Endodermal cell (in vitro differentiated cells): ENCODE results near the gene KRT6C. TPM values are rescaled to one million over a fixed set of nuclear protein-coding genes. Genes with fewer than 3 reads are reported as not detected.

ENCODE experiments used
- DNase-seq: peaks from one replicate; pipeline ENCODE4 v3.0.0-alpha.2; 2017
- H3K27ac ChIP-seq: 2 replicates; pipeline ENCODE4 v1.5.1; 2013; ENCODE audit warnings: mild to moderate bottlenecking, low read depth, low read length, moderate library complexity
- H3K27me3 ChIP-seq: 2 replicates; pipeline ENCODE4 v1.6.1; 2013; ENCODE audit warnings: mild to moderate bottlenecking, low read length, moderate library complexity; ENCODE audit not compliant: insufficient read depth, control insufficient read depth, poor library complexity, severe bottlenecking
- H3K36me3 ChIP-seq: 2 replicates; pipeline ENCODE4 v1.7.0; 2013; ENCODE audit warnings: mild to moderate bottlenecking, low read length, moderate library complexity; ENCODE audit not compliant: control insufficient read depth, insufficient read depth
- H3K4me1 ChIP-seq: one replicate; pipeline ENCODE4 v1.7.0; 2013; ENCODE audit warnings: low read length; ENCODE audit not compliant: control insufficient read depth, insufficient read depth
- H3K4me3 ChIP-seq: 2 replicates; pipeline ENCODE4 v1.5.1; 2013; ENCODE audit warnings: mild to moderate bottlenecking, low read length, moderate library complexity
- H3K9ac ChIP-seq: 2 replicates; pipeline ENCODE4 v1.6.1; 2013; ENCODE audit warnings: mild to moderate bottlenecking, low read length, moderate library complexity; ENCODE audit not compliant: poor library complexity, severe bottlenecking; ENCODE audit errors: extremely low read depth
- H3K9me3 ChIP-seq: 2 replicates; pipeline ENCODE4 v1.6.1; 2013; ENCODE audit warnings: mild to moderate bottlenecking, low read length, moderate library complexity; ENCODE audit not compliant: control insufficient read depth
- H3K27ac Mint-ChIP-seq: 2 replicates; pipeline ENCODE4 v1.8.0; 2020; ENCODE audit warnings: mixed read lengths
- H3K27me3 Mint-ChIP-seq: 2 replicates; pipeline ENCODE4 v1.8.0; 2021; ENCODE audit warnings: mild to moderate bottlenecking, mixed read lengths; ENCODE audit not compliant: insufficient read depth
- H3K36me3 Mint-ChIP-seq: 2 replicates; pipeline ENCODE4 v1.8.0; 2020; ENCODE audit warnings: low read depth, mixed read lengths
- H3K4me1 Mint-ChIP-seq: 2 replicates; pipeline ENCODE4 v1.8.0; 2020; ENCODE audit warnings: mixed read lengths
- H3K4me3 Mint-ChIP-seq: 2 replicates; pipeline ENCODE4 v1.8.0; 2020; ENCODE audit warnings: mild to moderate bottlenecking, moderate library complexity, mixed read lengths
- H3K9me3 Mint-ChIP-seq: 2 replicates; pipeline ENCODE4 v1.8.0; 2020; ENCODE audit warnings: mild to moderate bottlenecking, mixed read lengths
- WGBS, 2 experiments: methylation state at CpG; one replicate each; pipeline versions ENCODE4 v1.1.5 to v1.1.7; 2013; ENCODE audit warnings: missing lambda C conversion rate in 2 of 2, mixed read lengths in 1 of 2; ENCODE audit not compliant: insufficient coverage in 1 of 2, insufficient read length in 1 of 2; 5-methylcytosine and 5-hydroxymethylcytosine counted together
- total RNA-seq, 2 donors: library from RNA; stranded (reverse); fragmentation: NEBNext Ultra II Directional in 1 of 2; extraction: Animal tissue kit (Norgen Biotek cat#: 25700) in 1 of 2; gene quantifications; 2 replicates in 1 of 2; 3 replicates in 1 of 2; pipeline ENCODE4 v1.2.1, GENCODE V29; 2021
- TF ChIP-seq, protein P1 (sequence below): fragments of 200-600 bp; sonication (generic); conservative IDR thresholded peaks from 2 replicates; pipeline ENCODE4 v1.5.0; 2021; ENCODE audit warnings: antibody characterized with exemption, mild to moderate bottlenecking

KRT6C gene
- total RNA-seq, 2 donors from 2014 or later, result not detected

DNA sequence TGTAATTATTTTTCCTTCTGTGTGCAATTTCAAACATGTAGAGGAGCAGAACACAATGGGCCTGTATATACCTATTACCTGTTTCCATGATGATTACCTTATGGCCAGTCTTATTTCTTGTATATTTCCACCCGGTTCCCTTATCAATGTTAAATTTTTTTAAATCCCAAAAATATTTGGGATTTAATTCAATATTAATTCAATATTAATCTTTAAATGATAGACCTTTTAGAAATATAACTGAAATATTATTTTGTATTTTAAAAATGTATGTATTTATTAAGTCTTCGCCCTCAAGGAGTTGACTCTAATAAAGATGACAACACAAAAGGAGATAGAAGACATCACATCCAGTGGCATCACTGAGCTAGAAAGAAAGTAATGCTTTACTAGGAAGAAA lies 607 bp upstream of the KRT6C start:
- Mint-ChIP-seq H3K4me3 (no peak overlapping the region), H3K27me3 (no peaks in the 10 kb centered on the region), H3K4me1 (no peaks in the 10 kb centered on the region), H3K36me3 (no peaks in the 10 kb centered on the region), H3K27ac (no peak overlapping the region), H3K9me3 (peaks cover 13% of the 10 kb centered on the region)
- Histone ChIP-seq H3K27ac (no peak overlapping the region), H3K27me3 (no peaks in the 10 kb centered on the region), H3K36me3 (no peaks in the 10 kb centered on the region), H3K9ac (no peak overlapping the region), H3K4me3 (no peak overlapping the region), H3K9me3 (peaks cover 9% of the 10 kb centered on the region), H3K4me1 (no peaks in the 10 kb centered on the region)
- TF ChIP-seq, protein P1, sequence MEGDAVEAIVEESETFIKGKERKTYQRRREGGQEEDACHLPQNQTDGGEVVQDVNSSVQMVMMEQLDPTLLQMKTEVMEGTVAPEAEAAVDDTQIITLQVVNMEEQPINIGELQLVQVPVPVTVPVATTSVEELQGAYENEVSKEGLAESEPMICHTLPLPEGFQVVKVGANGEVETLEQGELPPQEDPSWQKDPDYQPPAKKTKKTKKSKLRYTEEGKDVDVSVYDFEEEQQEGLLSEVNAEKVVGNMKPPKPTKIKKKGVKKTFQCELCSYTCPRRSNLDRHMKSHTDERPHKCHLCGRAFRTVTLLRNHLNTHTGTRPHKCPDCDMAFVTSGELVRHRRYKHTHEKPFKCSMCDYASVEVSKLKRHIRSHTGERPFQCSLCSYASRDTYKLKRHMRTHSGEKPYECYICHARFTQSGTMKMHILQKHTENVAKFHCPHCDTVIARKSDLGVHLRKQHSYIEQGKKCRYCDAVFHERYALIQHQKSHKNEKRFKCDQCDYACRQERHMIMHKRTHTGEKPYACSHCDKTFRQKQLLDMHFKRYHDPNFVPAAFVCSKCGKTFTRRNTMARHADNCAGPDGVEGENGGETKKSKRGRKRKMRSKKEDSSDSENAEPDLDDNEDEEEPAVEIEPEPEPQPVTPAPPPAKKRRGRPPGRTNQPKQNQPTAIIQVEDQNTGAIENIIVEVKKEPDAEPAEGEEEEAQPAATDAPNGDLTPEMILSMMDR, result no peak
- DNase-seq, result no peak
- WGBS, 2 experiments, result 97 to 100% methylated on average over 1 to 2 of the region's 2 CpGs

DNA sequence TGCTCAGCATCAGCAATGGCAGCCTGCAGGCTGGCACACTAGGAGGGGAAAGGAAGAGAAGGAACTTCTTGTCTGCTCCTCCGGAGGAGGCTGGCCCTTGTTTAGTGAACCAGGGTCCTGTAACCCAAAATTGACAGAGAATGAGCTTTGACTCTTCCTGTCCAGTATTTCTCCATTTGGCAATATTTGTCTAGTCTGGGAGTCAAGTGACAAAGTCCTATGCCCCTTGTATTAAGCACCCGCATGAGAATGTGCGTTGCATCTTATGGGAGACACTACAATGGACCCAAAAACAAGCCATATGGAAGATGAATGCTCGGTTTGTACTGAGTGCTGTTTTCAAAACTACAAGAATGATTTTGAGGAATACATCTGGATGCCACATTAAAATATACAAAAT lies 3.8 kb downstream of the KRT6C start:
- WGBS, 2 experiments, result 67 to 86% methylated on average over 3 to 4 of the region's 4 CpGs
- Mint-ChIP-seq H3K36me3 (no peaks in the 10 kb centered on the region), H3K27ac (no peak overlapping the region)

DNA sequence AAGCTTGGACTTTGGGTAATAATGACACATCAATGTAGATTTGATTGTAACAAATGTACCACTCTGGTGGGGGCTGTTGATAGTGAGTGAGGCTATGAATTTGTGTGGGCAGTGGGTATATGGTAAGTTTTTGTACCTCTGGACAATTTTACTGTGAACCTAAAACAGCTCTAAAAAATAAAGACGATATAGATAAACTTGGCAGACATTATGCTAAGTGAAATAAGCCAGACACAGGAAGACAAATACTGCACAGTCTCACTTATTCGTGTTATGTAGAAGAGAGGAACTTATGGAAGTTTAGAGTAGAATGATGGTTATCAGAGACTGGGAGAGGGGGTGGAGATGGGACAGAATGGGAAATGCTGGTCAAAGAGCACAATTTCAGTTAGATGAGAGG lies 8.7 kb downstream of the KRT6C start:
- H3K9ac ChIP-seq, result no peak overlapping the region
- no peaks in the 10 kb centered on the region for H3K4me1 Mint-ChIP-seq
- no peaks in the 10 kb centered on the region for H3K9me3 ChIP-seq
- H3K27ac ChIP-seq, result no peak overlapping the region
- 89 to 100% methylated on average over 2 of the region's 2 CpGs for WGBS, 2 experiments
- no peaks in the 10 kb centered on the region for H3K36me3 ChIP-seq
- H3K4me1 ChIP-seq, result no peaks in the 10 kb centered on the region
- H3K27ac Mint-ChIP-seq, result no peak overlapping the region
- no peaks in the 10 kb centered on the region for H3K9me3 Mint-ChIP-seq
- TF ChIP-seq, protein P1, result no peak
- H3K36me3 Mint-ChIP-seq, result no peaks in the 10 kb centered on the region
- no peak overlapping the region for H3K4me3 Mint-ChIP-seq
- DNase-seq, result no peak
- H3K27me3 Mint-ChIP-seq, result no peaks in the 10 kb centered on the region
- H3K4me3 ChIP-seq, result no peak overlapping the region
- no peaks in the 10 kb centered on the region for H3K27me3 ChIP-seq

More for the DNA sequence above, 3.8 kb downstream of the KRT6C start:
- no peaks in the 10 kb centered on the region for H3K36me3 ChIP-seq
- TF ChIP-seq, protein P1, result no peak
- Mint-ChIP-seq H3K27me3 (no peaks in the 10 kb centered on the region), H3K4me3 (no peak overlapping the region), H3K4me1 (no peaks in the 10 kb centered on the region), H3K9me3 (peaks cover 1% of the 10 kb centered on the region)
- no peaks in the 10 kb centered on the region for H3K27me3 ChIP-seq
- no peak overlapping the region for H3K4me3 ChIP-seq
- no peaks in the 10 kb centered on the region for H3K4me1 ChIP-seq
- no peak overlapping the region for H3K9ac ChIP-seq
- no peak overlapping the region for H3K27ac ChIP-seq
- H3K9me3 ChIP-seq, result no peaks in the 10 kb centered on the region
- DNase-seq, result no peak
